ENCODE measurements around the gene MMAB. TPM values are rescaled to one million over a fixed set of nuclear protein-coding genes. Genes with fewer than 3 reads are reported as not detected.

The MMAB gene
- total and polyA plus RNA-seq, 10 of the 15 experiments (the other 5 are each of a cell fraction or from before 2014, with no cell fraction given) = 10.6 to 65.3 (median 45.2) TPM

- peak; percentile 75 for TF ChIP-seq SMC3 (IDR thresholded peaks at IDR 0.05; ENCODE audit: borderline replicate concordance, low read length)
- no peak for TF ChIP-seq NFYB (IDR thresholded peaks at IDR 0.05; ENCODE audit: insufficient read depth, low read depth, low read length)
Observed at GRCh38 chr12:109518820-109519665, 54.3 kb downstream of the MMAB start (continued).

- Histone ChIP-seq H3K4me1 (ENCODE audit: control insufficient read depth, insufficient read depth, low read length) (no peaks in the 10 kb centered on the region), H3K27ac (ENCODE audit: control insufficient read depth, insufficient read depth) (no peak overlapping the region), H3K4me3 (no peak overlapping the region), H4K20me1 (ENCODE audit: control insufficient read depth, insufficient read depth) (peaks cover 2% of the 10 kb centered on the region; the same call in 1 of the 2 replicates), H3K79me2 (ENCODE audit: control insufficient read depth, insufficient read depth, low read length) (no peaks in the 10 kb centered on the region), H3K27me3 (replicated peaks in 1 of 2; ENCODE audit: control insufficient read depth in 2 of 2, insufficient read depth in 2 of 2, low read length in 1 of 2) (no peaks in the 10 kb centered on the region), H2AFZ (ENCODE audit: control insufficient read depth, low read depth, low read length) (no peak overlapping the region), H3K36me3 (ENCODE audit: control insufficient read depth in 2 of 2, insufficient read depth in 2 of 2, low read length in 1 of 2) (peaks cover 4 to 15% of the 10 kb centered on the region in 2 experiments), H3K9ac (ENCODE audit: control insufficient read depth, insufficient read depth, low read length) (no peak overlapping the region), H3K9me3 (replicated peaks; ENCODE audit: control insufficient read depth, insufficient read depth, low read length) (no peaks in the 10 kb centered on the region), H3K4me2 (ENCODE audit: control insufficient read depth, insufficient read depth) (no peak overlapping the region)
- no peak for FAIRE-seq
- in situ Hi-C loops (cut with MboI) = loop anchor here (5.0 kb wide), 1 partner anchor 260 kb away; no protein-coding TSS in a partner anchor
- DNase-seq (ENCODE audit: low read depth, low spot score) = no peak
- no peak for TF ChIP-seq RELA (IDR thresholded peaks at IDR 0.05; ENCODE audit: borderline replicate concordance, partially characterized antibody)
- TF ChIP-seq POU2F2 (IDR thresholded peaks at IDR 0.05; ENCODE audit: borderline replicate concordance, low read depth, low read length) = no peak
- TF ChIP-seq E4F1 (IDR thresholded peaks at IDR 0.05; ENCODE audit: borderline replicate concordance, partially characterized antibody) = no peak
- no peak for TF ChIP-seq TCF12 (IDR thresholded peaks at IDR 0.05; ENCODE audit: low read depth, low read length)
- no peak for TF ChIP-seq DPF2 (IDR thresholded peaks at IDR 0.05)
- TF ChIP-seq ASH2L (IDR thresholded peaks at IDR 0.05; ENCODE audit: borderline replicate concordance, low read depth) = no peak
- TF ChIP-seq RELB (IDR thresholded peaks at IDR 0.05; ENCODE audit: low read depth) = no peak
- no peak for ATAC-seq
- BruUV-seq (replicated peaks) = no TSS peak
- intact Hi-C loops (cut with micrococcal nuclease; ENCODE audit: unreplicated experiment) = loop anchor here (1.0 to 5.0 kb wide), 2 partner anchors 258 to 330 kb away; no protein-coding TSS in a partner anchor
- ChIA-PET RAD21 (ENCODE audit: unreplicated experiment) (no interaction called here), SMC1A (ENCODE audit: uncharacterized antibody, unreplicated experiment) (no interaction called here), POLR2A (no interaction called here), CTCF (interaction anchor here (0.9 to 6.0 kb wide), 3 partner anchors 35 to 289 kb away, joined by 4 to 56 read pairs (median 4); no protein-coding TSS in a partner anchor)
- 86% methylated on average over 6 of the region's 6 CpGs for WGBS (ENCODE audit: insufficient coverage, insufficient replicate concordance, low lambda C conversion rate, missing lambda C conversion rate)
Observed at GRCh38 chr12:109517619-109518018, 55.7 kb downstream of the MMAB start.

All from GM12878 (cell line).